Mesenchymal stem cell (in vitro differentiated cells and primary cell): Measurements from ENCODE around the gene FAM237B.

Experiments
- DNase-seq: peaks from one replicate; pipeline ENCODE4 v3.0.0-alpha.2; 2013
- H2AFZ ChIP-seq: one replicate; pipeline ENCODE4 v1.6.1; 2013; ENCODE audit warnings: low read depth, mild to moderate bottlenecking, control low read depth, inconsistent platforms, low read length, moderate library complexity
- H2AK5ac ChIP-seq: 2 replicates; pipeline ENCODE4 v1.6.1; 2013; ENCODE audit warnings: low read length, moderate library complexity, mild to moderate bottlenecking, inconsistent platforms; ENCODE audit not compliant: severe bottlenecking
- H2BK120ac ChIP-seq: one replicate; pipeline ENCODE4 v1.6.1; 2013; ENCODE audit warnings: low read depth, mild to moderate bottlenecking, inconsistent platforms, low read length, moderate library complexity
- H2BK12ac ChIP-seq, 2 experiments: one replicate each; pipeline ENCODE4 v1.6.1; 2013; ENCODE audit warnings: inconsistent platforms in 2 of 2, low read length in 2 of 2, mild to moderate bottlenecking in 2 of 2, moderate library complexity in 2 of 2, control low read depth in 1 of 2
- H2BK15ac ChIP-seq: one replicate; pipeline ENCODE4 v1.6.1; 2013; ENCODE audit warnings: mild to moderate bottlenecking, low read depth, inconsistent platforms; ENCODE audit not compliant: poor library complexity, severe bottlenecking
- H2BK5ac ChIP-seq: 2 replicates; pipeline ENCODE4 v1.6.1; 2013; ENCODE audit warnings: low read depth, mild to moderate bottlenecking, low read length, control low read depth, inconsistent platforms; ENCODE audit not compliant: poor library complexity, severe bottlenecking
- H3K14ac ChIP-seq, 2 experiments: one replicate each; pipeline ENCODE4 v1.6.1; 2013; ENCODE audit warnings: inconsistent platforms in 2 of 2, low read length in 2 of 2, control low read depth in 1 of 2, mild to moderate bottlenecking in 1 of 2, moderate library complexity in 1 of 2
- H3K18ac ChIP-seq, 2 experiments: one replicate each; pipeline ENCODE4 v1.6.1; 2013; ENCODE audit warnings: inconsistent platforms in 2 of 2, low read length in 2 of 2, control low read depth in 1 of 2, low read depth in 1 of 2, mild to moderate bottlenecking in 1 of 2
- H3K23ac ChIP-seq, 2 experiments: one replicate each; pipeline ENCODE4 v1.6.1; 2013; ENCODE audit warnings: inconsistent platforms in 2 of 2, low read length in 2 of 2, mild to moderate bottlenecking in 2 of 2, moderate library complexity in 2 of 2, control low read depth in 1 of 2
- H3K27ac ChIP-seq: 2 replicates; pipeline ENCODE4 v1.5.1; 2013; ENCODE audit warnings: mild to moderate bottlenecking, moderate library complexity, low read length, control low read depth, inconsistent platforms; ENCODE audit not compliant: poor library complexity, severe bottlenecking
- H3K27me3 ChIP-seq, 2 experiments: 2 replicates each; pipeline versions ENCODE4 v1.6.1 to v1.7.0; 2013; ENCODE audit warnings: low read length in 2 of 2, mild to moderate bottlenecking in 2 of 2, moderate library complexity in 2 of 2, control low read depth in 1 of 2, inconsistent platforms in 1 of 2; ENCODE audit not compliant: control insufficient read depth in 1 of 2, insufficient read depth in 1 of 2
- H3K36me3 ChIP-seq, 2 experiments: 2 replicates each; pipeline versions ENCODE4 v1.6.1 to v1.7.0; 2013; ENCODE audit warnings: low read length in 2 of 2, control low read depth in 1 of 2, inconsistent platforms in 1 of 2, low read depth in 1 of 2, mild to moderate bottlenecking in 1 of 2; ENCODE audit not compliant: insufficient read depth in 2 of 2, control insufficient read depth in 1 of 2
- H3K4ac ChIP-seq, 2 experiments: one replicate each; pipeline ENCODE4 v1.6.1; 2013; ENCODE audit warnings: inconsistent platforms in 2 of 2, low read length in 2 of 2, mild to moderate bottlenecking in 2 of 2, moderate library complexity in 2 of 2, control low read depth in 1 of 2, low read depth in 1 of 2
- H3K4me1 ChIP-seq: 2 replicates; pipeline ENCODE4 v1.6.1; 2013; ENCODE audit warnings: low read depth, low read length, control low read depth; ENCODE audit not compliant: control insufficient read depth, insufficient read depth
- H3K4me2 ChIP-seq: 2 replicates; pipeline ENCODE4 v1.6.1; 2013; ENCODE audit warnings: low read length, mild to moderate bottlenecking, inconsistent platforms; ENCODE audit not compliant: poor library complexity, severe bottlenecking
- H3K4me3 ChIP-seq, 2 experiments: 2 replicates each; pipeline versions ENCODE4 v1.5.1 to v1.7.0; 2013; ENCODE audit warnings: low read length in 2 of 2, mild to moderate bottlenecking in 2 of 2, control low read depth in 1 of 2, low read depth in 1 of 2; ENCODE audit not compliant: insufficient read depth in 1 of 2
- H3K79me1 ChIP-seq: replicated peaks from 2 replicates; pipeline ENCODE4 v1.6.1; 2013; ENCODE audit warnings: mild to moderate bottlenecking, control low read depth, low read length, inconsistent platforms; ENCODE audit not compliant: poor library complexity, severe bottlenecking
- H3K9ac ChIP-seq: 2 replicates; pipeline ENCODE4 v1.7.0; 2013; ENCODE audit warnings: mild to moderate bottlenecking, low read length, moderate library complexity
- H3K9me3 ChIP-seq: 2 replicates; pipeline ENCODE4 v1.7.0; 2013; ENCODE audit warnings: mild to moderate bottlenecking, low read length; ENCODE audit not compliant: control insufficient read depth
- H4K8ac ChIP-seq: one replicate; pipeline ENCODE4 v1.6.1; 2013; ENCODE audit warnings: inconsistent platforms, mild to moderate bottlenecking, low read length, moderate library complexity
- H4K91ac ChIP-seq: one replicate; pipeline ENCODE4 v1.6.1; 2013; ENCODE audit warnings: mild to moderate bottlenecking, low read length, inconsistent platforms
- WGBS: methylation state at CpG from one replicate; pipeline ENCODE4 v1.1.7; 2013; ENCODE audit warnings: mixed read lengths; 5-methylcytosine and 5-hydroxymethylcytosine counted together

The FAM237B gene

GRCh38 chr7:90298145-90299038, 22.7 kb downstream of the FAM237B start:
- Histone ChIP-seq H3K18ac (no peak overlapping the region), H3K9me3 (no peaks in the 10 kb centered on the region), H2BK15ac (no peak overlapping the region), H3K27me3 (no peaks in the 10 kb centered on the region), H3K4me3 (no peak overlapping the region), H2AFZ (no peak overlapping the region), H3K23ac (no peak overlapping the region), H2BK5ac (no peak overlapping the region), H4K91ac (no peak overlapping the region), H3K14ac (no peak overlapping the region), H3K36me3 (peaks cover 0 to 5% of the 10 kb centered on the region in 2 experiments), H2BK120ac (no peak overlapping the region), H4K8ac (no peak overlapping the region), H2AK5ac (no peak overlapping the region), H3K4me1 (no peaks in the 10 kb centered on the region), H3K27ac (no peak overlapping the region), H3K4ac (no peak overlapping the region), H3K79me1 (no peaks in the 10 kb centered on the region), H3K9ac (peak overlapping the region; percentile 9), H3K4me2 (no peak overlapping the region), H2BK12ac (no peak overlapping the region)
- WGBS = 61% methylated on average over 4 of the region's 5 CpGs
- DNase-seq = peak; percentile 30

GRCh38 chr7:90290244-90291113, 30.6 kb downstream of the FAM237B start:
- Histone ChIP-seq H2BK5ac (no peak overlapping the region), H3K27ac (no peak overlapping the region), H3K4me3 (no peak overlapping the region), H3K14ac (no peak overlapping the region), H3K36me3 (peaks cover 0 to 39% of the 10 kb centered on the region in 2 experiments), H2BK15ac (no peak overlapping the region), H4K91ac (no peak overlapping the region), H2BK120ac (no peak overlapping the region), H3K4me2 (no peak overlapping the region), H4K8ac (no peak overlapping the region), H3K23ac (no peak overlapping the region), H2BK12ac (no peak overlapping the region), H2AFZ (no peak overlapping the region), H3K79me1 (no peaks in the 10 kb centered on the region), H3K27me3 (no peaks in the 10 kb centered on the region), H3K9me3 (peaks cover 10% of the 10 kb centered on the region), H3K18ac (no peak overlapping the region), H2AK5ac (no peak overlapping the region), H3K4me1 (no peaks in the 10 kb centered on the region), H3K9ac (no peak overlapping the region), H3K4ac (no peak overlapping the region)
- 92% methylated on average over 3 of the region's 3 CpGs for WGBS
- DNase-seq = no peak

GRCh38 chr7:90288154-90288553, 33.0 kb downstream of the FAM237B start:
- no peak overlapping the region for H3K4me2 ChIP-seq
- H2BK12ac ChIP-seq = no peak overlapping the region
- H3K27ac ChIP-seq = no peak overlapping the region
- H3K4me3 ChIP-seq = no peak overlapping the region
- H4K91ac ChIP-seq = no peak overlapping the region
- no peak overlapping the region for H2BK5ac ChIP-seq
- no peaks in the 10 kb centered on the region for H3K27me3 ChIP-seq
- no peak overlapping the region for H3K9ac ChIP-seq
- no peak overlapping the region for H3K18ac ChIP-seq
- DNase-seq = no peak
- no peak overlapping the region for H2AK5ac ChIP-seq
- no peak overlapping the region for H3K14ac ChIP-seq
- no peaks in the 10 kb centered on the region for H3K4me1 ChIP-seq
- no peak overlapping the region for H4K8ac ChIP-seq
- H3K36me3 ChIP-seq = peaks cover 0 to 43% of the 10 kb centered on the region in 2 experiments
- no peak overlapping the region for H2BK120ac ChIP-seq
- WGBS = no CpG with 5 or more reads among the region's 3 CpGs
- H2BK15ac ChIP-seq = no peak overlapping the region
- H3K4ac ChIP-seq = no peak overlapping the region
- H3K79me1 ChIP-seq = no peaks in the 10 kb centered on the region
- peaks cover 8% of the 10 kb centered on the region for H3K9me3 ChIP-seq
- H2AFZ ChIP-seq = no peak overlapping the region
- H3K23ac ChIP-seq = no peak overlapping the region
